Measurements from ENCODE around the gene STXBP3. TPM values are rescaled to one million over a fixed set of nuclear protein-coding genes. Genes with fewer than 3 reads are reported as not detected.

Gene STXBP3
- total and polyA plus RNA-seq, 2 of the 13 experiments (the other 11 are each of a cell fraction or from before 2014, with no cell fraction given): 13.0 to 20.8 TPM

DNA sequence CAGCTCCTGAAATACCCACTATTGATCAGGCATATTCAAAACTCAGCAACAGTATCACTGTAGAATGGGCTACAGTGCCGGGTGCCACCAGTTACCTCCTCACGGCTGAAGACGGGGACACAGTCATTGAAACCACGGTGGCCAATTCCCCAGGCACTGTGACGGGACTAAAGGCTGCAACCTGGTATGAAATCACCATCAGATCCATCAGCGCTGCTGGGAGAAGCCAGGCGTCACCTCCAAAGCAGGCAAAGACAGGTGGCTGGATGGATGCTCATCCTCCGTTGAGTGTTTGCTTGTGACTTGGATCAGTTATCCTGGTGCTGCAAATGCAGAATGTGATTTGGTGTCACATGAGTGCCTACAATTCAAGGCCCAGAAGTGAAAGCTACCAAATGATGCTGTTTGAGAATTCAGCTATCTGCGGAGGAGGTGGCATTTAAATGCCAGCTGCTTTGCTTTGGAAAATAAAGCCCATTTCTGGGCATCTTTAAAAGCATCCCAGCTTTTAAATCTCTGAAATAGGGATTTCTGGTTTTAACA, 28.6 kb upstream of the STXBP3 start:
- no TSS peak for BruUV-seq (replicated peaks)

More for the DNA sequence above, 28.6 kb upstream of the STXBP3 start:
- WGBS (ENCODE audit: low lambda C conversion rate): 100% methylated on average over 2 of the region's 9 CpGs
- TF ChIP-seq RARG (CRISPR knock-in tag; IDR thresholded peaks at IDR 0.05; ENCODE audit: low read depth): no peak
- no peak for TF ChIP-seq ARHGAP35 (CRISPR knock-in tag; IDR thresholded peaks at IDR 0.05; ENCODE audit: borderline replicate concordance)
- no peak for TF ChIP-seq HOXA5 (CRISPR knock-in tag; IDR thresholded peaks at IDR 0.05)
- TF ChIP-seq MATR3 (CRISPR knock-in tag; IDR thresholded peaks at IDR 0.05): no peak
- TF ChIP-seq, protein P1, sequence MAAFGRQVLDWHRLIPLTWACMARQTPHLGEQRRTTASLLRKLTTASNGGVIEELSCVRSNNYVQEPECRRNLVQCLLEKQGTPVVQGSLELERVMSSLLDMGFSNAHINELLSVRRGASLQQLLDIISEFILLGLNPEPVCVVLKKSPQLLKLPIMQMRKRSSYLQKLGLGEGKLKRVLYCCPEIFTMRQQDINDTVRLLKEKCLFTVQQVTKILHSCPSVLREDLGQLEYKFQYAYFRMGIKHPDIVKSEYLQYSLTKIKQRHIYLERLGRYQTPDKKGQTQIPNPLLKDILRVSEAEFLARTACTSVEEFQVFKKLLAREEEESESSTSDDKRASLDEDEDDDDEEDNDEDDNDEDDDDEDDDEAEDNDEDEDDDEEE (CRISPR knock-in tag; IDR thresholded peaks at IDR 0.05): no peak
- no peak for TF ChIP-seq ZNF678 (CRISPR knock-in tag; IDR thresholded peaks at IDR 0.05)
- TF ChIP-seq ZNF800 (CRISPR knock-in tag; IDR thresholded peaks at IDR 0.05): no peak
- TF ChIP-seq KLF16 (CRISPR knock-in tag; IDR thresholded peaks at IDR 0.05): no peak
- no peak for TF ChIP-seq REPIN1 (CRISPR knock-in tag; IDR thresholded peaks at IDR 0.05; ENCODE audit: borderline replicate concordance, low read depth)
- Histone ChIP-seq H3K27me3 (ENCODE audit: control insufficient read depth in 1 of 2, insufficient read depth in 2 of 2, low read length in 2 of 2) (peaks cover 1 to 15% of the 10 kb centered on the region in 2 experiments; a peak in 4 of 5 replicates), H3K4me1 (ENCODE audit: insufficient read depth, low read length) (peaks cover 33% of the 10 kb centered on the region), H3K36me3 (replicated peaks in 1 of 2; ENCODE audit: control insufficient read depth in 1 of 2, insufficient read depth in 2 of 2, low read length in 2 of 2) (no peaks in the 10 kb centered on the region), H2AFZ (ENCODE audit: low read length) (no peak overlapping the region), H3K4me2 (ENCODE audit: low read depth, low read length) (no peak overlapping the region), H3K27ac (ENCODE audit: extremely low read length, insufficient read depth, low read length) (no peak overlapping the region), H3K79me2 (ENCODE audit: insufficient read depth, low read length) (no peaks in the 10 kb centered on the region), H4K20me1 (ENCODE audit: insufficient read depth, low read length) (no peaks in the 10 kb centered on the region), H3K4me3 (replicated peaks in 1 of 3; ENCODE audit: insufficient read depth in 1 of 3, low read depth in 2 of 3, low read length in 3 of 3) (no peak overlapping the region), H3K9ac (ENCODE audit: insufficient read depth, low read depth, low read length) (no peak overlapping the region), H3K9me3 (ENCODE audit: low read length) (no peaks in the 10 kb centered on the region)
- ChIA-PET POLR2A (no interaction called here), CTCF (ENCODE audit: low intra/inter-chr PET ratio, low total read pairs) (no interaction called here)
- ATAC-seq (no peak), DNase-seq (ENCODE audit: low spot score) (no peak), FAIRE-seq (no peak)
- in situ Hi-C loops (cut with HindIII; ENCODE audit: extremely low pct_ligation_motif_present, low pct_unique_long_range_greater_than_20kb) (no loop called here), intact Hi-C loops (cut with micrococcal nuclease; ENCODE audit: unreplicated experiment) (no loop called here)
